Muscle layer of colon (tissue), 2 donors: ENCODE measurements around the gene CLK2.
A peak's percentile ranks its signal among the peaks of the same experiment; 100 is the strongest.

ENCODE experiments used
- H3K27ac ChIP-seq: one replicate; pipeline ENCODE4 v1.7.0; 2013; ENCODE audit warnings: low read depth, mild to moderate bottlenecking, low read length, moderate library complexity
- H3K27me3 ChIP-seq, 2 donors: one replicate each; pipeline ENCODE4 v1.7.0; 2013; ENCODE audit warnings: low read length in 2 of 2, mild to moderate bottlenecking in 2 of 2; ENCODE audit not compliant: insufficient read depth in 2 of 2, control insufficient read depth in 1 of 2
- H3K36me3 ChIP-seq: one replicate; pipeline ENCODE4 v1.7.0; 2013; ENCODE audit warnings: mild to moderate bottlenecking, low read length; ENCODE audit not compliant: insufficient read depth
- H3K4me1 ChIP-seq: one replicate; pipeline ENCODE4 v1.7.0; 2013; ENCODE audit warnings: mild to moderate bottlenecking, low read length; ENCODE audit not compliant: insufficient read depth
- H3K4me3 ChIP-seq, 2 donors: one replicate each; pipeline ENCODE4 v1.7.0; 2013; ENCODE audit warnings: low read length in 2 of 2, low read depth in 1 of 2, mild to moderate bottlenecking in 1 of 2, moderate library complexity in 1 of 2
- H3K9ac ChIP-seq: one replicate; pipeline ENCODE4 v1.7.0; 2013; ENCODE audit warnings: low read length
- H3K9me3 ChIP-seq: one replicate; pipeline ENCODE4 v1.7.0; 2013; ENCODE audit warnings: mild to moderate bottlenecking, low read length
- donor health status: abdominal sarcoma.
- donor health status: Adenocarcinoma of cecum.

The CLK2 gene

DNA sequence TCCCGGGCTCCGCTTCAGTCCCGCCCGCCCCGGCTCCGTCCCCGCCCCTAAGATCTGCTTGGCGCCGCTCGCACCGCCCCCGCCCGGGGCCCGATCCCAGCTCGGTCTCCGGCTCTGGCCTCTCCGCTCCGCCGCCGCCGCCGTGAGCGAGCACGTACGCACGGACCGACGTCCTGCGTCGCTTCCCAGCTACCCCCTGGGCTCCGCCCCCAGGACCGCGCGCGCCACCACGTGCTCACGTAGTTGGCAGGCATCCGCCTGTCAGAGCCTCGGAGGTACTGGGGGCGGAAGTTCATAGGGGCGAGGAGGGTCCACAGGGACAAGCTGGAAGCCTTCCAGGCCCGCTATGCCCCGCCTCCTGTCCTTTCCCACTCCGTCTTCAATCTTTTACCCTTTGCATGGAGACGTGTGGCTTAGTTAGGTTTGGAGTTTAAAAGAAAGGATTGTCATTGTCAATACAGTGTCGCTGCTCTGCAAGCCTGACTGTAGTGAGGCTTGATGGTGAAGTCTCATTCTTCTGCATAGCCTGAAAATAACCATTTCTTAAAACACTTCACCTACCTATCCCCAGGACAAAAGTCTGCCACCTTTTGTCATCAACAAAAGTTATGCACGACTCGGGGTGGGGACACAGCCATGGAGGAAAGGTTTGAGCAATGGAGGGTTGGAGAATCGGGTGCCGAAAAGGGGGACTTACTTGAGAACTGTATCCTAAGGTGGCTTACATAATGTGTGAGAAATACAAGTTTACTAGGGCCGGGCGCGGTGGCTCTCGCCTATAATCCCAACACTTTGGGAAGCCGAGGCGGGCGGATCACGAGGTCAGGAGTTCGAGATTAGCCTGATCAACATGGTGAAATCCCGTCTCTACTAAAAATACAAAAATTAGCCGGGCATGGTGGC, at the start of gene CLK2:
Gene CLK2 (minus strand): TSS at position 162 of the 903 bp plus-strand sequence. CDS start 2,527 bp downstream, outside the sequence.
- no peaks in the 10 kb centered on the region for H3K27me3 ChIP-seq
- peak within 1 kb of the TSS; percentile 80 for H3K27ac ChIP-seq
- peak within 1 kb of the TSS; percentile 64 to 90 for H3K4me3 ChIP-seq
- H3K9ac ChIP-seq, result peak within 1 kb of the TSS; percentile 76
- peaks cover 23% of the 10 kb centered on the region for H3K36me3 ChIP-seq
- H3K4me1 ChIP-seq, result peaks cover 26% of the 10 kb centered on the region
- H3K9me3 ChIP-seq, result no peaks in the 10 kb centered on the region

DNA sequence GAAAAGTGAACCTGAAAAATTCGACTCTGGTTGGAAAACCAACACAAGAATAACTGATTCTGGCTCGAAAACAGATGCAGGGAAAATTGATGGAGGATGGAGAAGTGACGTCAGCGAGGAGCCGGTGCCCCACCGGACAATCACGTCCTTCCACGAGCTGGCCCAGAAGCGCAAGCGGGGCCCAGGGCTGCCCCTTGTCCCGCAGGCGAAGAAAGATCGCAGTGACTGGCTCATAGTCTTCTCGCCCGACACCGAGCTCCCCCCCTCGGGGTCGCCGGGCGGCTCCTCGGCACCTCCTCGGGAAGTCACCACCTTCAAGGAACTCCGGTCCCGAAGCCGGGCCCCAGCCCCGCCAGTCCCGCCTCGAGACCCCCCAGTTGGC, 49.3 kb upstream of the CLK2 start:
- Histone ChIP-seq H3K4me3 (peak overlapping the region; percentile 57 to 95), H3K27me3 (no peaks in the 10 kb centered on the region), H3K9ac (peak overlapping the region; percentile 39), H3K36me3 (peaks cover 20% of the 10 kb centered on the region), H3K4me1 (peaks cover 22% of the 10 kb centered on the region), H3K27ac (peak overlapping the region; percentile 98), H3K9me3 (no peaks in the 10 kb centered on the region)

DNA sequence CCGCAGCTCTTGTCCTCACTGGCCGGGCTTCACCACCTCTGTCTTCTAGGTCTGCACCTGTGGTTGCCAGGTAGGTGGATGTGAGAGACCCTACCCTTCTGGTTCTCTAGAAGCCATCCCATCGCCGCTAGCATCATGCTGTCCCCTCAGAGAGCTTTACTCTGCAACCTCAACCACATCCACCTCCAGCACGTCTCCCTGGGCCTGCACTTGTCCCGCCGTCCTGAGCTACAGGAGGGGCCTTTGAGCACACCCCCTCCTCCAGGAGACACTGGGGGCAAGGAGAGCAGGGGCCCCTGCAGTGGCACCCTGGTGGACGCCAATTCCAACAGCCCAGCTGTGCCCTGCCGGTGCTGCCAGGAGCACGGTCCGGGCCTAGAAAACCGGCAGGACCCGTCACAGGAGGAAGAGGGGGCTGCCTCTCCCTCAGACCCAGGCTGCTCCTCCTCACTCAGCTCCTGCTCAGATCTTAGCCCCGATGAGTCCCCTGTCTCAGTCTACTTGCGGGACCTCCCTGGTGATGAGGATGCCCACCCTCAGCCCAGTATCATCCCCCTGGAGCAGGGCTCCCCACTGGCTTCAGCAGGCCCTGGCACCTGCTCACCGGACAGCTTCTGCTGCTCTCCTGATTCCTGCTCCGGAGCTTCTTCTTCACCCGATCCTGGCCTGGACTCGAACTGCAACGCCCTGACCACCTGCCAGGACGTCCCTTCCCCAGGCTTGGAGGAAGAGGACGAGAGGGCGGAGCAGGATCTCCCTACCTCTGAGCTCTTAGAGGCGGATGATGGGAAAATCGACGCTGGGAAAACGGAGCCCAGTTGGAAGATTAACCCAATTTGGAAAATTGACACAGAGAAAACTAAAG, 48.6 kb upstream of the CLK2 start:
- Histone ChIP-seq H3K36me3 (peaks cover 18% of the 10 kb centered on the region), H3K9me3 (no peaks in the 10 kb centered on the region), H3K27ac (peak overlapping the region; percentile 98), H3K4me3 (peak overlapping the region; percentile 83 to 95), H3K9ac (peak overlapping the region; percentile 39), H3K4me1 (peaks cover 22% of the 10 kb centered on the region), H3K27me3 (no peaks in the 10 kb centered on the region)

DNA sequence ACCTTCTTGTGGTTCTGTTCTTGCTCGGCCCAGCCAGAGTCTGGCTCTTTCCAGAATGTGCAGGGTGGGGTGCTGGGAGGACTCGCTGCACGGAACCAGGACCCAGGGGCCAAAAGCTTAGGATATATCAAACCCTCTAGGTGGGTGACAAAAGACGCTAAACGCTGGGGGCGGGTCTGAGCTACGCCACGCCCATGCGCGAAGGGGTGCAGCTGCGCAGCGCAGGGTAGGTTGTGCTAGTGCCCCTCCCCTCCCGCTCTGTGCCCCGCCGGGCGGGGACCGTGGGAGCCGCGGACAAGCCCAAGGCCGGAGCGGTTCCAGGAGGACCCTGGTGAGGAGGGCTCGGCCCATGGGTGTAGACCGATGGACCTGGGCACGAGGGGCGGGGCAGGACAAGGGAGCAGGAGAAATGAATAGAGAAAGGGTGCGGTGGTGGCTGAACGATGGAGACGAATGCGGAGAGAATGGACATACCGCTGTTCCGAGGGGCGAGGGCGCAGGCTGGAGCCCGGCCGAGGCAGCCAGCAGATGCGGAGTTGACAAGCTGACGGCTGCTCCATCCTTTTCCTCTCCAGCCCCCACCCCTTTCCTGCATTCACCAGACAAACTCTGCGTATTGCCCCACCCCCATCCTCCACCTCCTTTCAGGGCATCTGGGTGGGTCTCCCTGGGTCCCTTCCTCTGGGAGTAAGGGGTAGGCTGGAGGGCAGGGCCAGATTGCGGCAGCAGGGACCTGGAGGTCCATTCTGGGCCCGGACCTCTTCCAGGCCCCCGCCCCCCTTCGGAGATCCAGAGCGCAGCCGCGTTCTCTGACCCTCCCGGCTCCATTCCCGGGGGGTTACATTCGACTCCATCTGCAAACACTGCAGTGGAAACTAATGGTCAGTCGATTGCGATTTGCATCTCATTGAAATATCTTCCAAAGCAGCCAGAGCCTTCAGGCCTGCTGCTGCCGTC, 47.6 kb upstream of the CLK2 start, which contains the start of gene RUSC1:
Gene RUSC1 (plus strand): TSS at position 234 of the 957 bp plus-strand sequence. CDS start 880 bp downstream, outside the sequence.
- peak within 1 kb of the TSS; percentile 39 for H3K9ac ChIP-seq
- peak within 1 kb of the TSS; percentile 98 for H3K27ac ChIP-seq
- H3K4me1 ChIP-seq, result peaks cover 20% of the 10 kb centered on the region
- no peaks in the 10 kb centered on the region for H3K27me3 ChIP-seq
- H3K9me3 ChIP-seq, result no peaks in the 10 kb centered on the region
- H3K4me3 ChIP-seq, result peak within 1 kb of the TSS; percentile 83 to 95
- H3K36me3 ChIP-seq, result peaks cover 9% of the 10 kb centered on the region

DNA sequence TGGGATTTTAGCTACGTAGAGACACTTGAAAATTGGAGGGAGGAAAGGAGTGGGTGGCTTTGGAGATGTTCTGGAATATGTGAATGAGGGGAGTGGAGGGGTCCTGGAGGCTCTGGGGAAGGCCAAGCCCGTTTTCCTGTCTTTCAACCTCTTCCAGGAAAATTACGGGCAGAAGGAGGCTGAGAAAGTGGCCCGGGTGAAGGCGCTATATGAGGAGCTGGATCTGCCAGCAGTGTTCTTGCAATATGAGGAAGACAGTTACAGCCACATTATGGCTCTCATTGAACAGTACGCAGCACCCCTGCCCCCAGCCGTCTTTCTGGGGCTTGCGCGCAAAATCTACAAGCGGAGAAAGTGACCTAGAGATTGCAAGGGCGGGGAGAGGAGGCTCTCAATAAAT, 46.9 kb upstream of the CLK2 start:
- H3K36me3 ChIP-seq, result peaks cover 9% of the 10 kb centered on the region
- no peaks in the 10 kb centered on the region for H3K27me3 ChIP-seq
- peak overlapping the region; percentile 83 to 95 for H3K4me3 ChIP-seq
- no peaks in the 10 kb centered on the region for H3K9me3 ChIP-seq
- no peak overlapping the region for H3K9ac ChIP-seq
- H3K4me1 ChIP-seq, result peaks cover 13% of the 10 kb centered on the region
- peak overlapping the region; percentile 98 for H3K27ac ChIP-seq

DNA sequence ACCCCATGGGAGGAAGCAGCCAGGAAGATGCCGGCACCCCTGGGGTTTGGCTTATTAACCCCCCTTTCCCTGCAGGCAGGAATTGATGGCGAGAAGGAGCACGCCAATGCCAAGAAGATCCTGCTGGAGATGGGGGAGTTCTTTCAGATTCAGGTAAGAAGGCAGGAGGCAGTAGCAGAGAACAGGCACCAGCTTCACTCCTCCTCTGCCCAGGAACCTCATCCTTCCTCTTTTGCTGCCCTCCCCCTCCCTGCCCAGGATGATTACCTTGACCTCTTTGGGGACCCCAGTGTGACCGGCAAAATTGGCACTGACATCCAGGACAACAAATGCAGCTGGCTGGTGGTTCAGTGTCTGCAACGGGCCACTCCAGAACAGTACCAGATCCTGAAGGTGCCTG, 46.2 kb upstream of the CLK2 start:
- Histone ChIP-seq H3K36me3 (peaks cover 9% of the 10 kb centered on the region), H3K4me3 (no peak overlapping the region), H3K9me3 (no peaks in the 10 kb centered on the region), H3K27me3 (no peaks in the 10 kb centered on the region), H3K9ac (no peak overlapping the region), H3K4me1 (peaks cover 11% of the 10 kb centered on the region), H3K27ac (no peak overlapping the region)

DNA sequence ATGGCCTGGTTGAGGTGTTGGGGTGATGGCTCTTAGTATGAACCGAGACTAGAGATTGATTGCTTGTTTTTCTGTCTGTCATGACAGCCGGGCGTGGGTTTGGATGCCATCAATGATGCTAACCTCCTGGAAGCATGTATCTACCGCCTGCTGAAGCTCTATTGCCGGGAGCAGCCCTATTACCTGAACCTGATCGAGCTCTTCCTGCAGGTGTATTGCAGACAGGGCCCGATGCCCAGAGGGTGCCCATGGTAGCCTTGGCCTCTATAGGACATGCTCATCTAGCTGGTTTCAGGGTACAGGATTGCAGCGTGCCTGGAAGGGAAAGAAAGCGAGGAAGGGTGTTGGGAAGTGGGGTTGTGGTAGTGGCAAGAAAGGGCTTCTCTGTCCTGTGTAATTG, 44.8 kb upstream of the CLK2 start:
- H3K36me3 ChIP-seq, result peaks cover 9% of the 10 kb centered on the region
- peaks cover 11% of the 10 kb centered on the region for H3K4me1 ChIP-seq
- no peak overlapping the region for H3K27ac ChIP-seq
- H3K27me3 ChIP-seq, result no peaks in the 10 kb centered on the region
- no peak overlapping the region for H3K9ac ChIP-seq
- H3K9me3 ChIP-seq, result no peaks in the 10 kb centered on the region
- H3K4me3 ChIP-seq, result no peak overlapping the region

DNA sequence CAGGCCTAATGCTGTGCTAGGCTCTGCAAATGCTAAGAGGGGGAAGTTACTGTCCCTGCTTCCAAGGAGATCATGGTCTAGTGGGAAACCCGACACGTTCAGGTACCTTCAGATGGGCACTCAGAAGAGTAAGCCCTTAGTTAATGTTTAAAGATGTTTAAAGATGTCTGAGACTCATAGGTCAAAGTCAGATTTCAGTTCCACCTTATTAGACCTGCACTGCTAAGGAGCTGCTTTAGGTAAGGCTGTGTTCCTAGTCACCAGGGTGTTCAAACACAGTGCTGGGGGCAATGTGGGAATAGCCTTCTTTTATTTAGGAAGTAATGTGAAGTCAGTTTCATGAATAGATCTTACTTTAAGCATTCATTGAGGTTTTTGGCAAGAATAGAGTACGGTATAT, 43.6 kb upstream of the CLK2 start:
- peaks cover 9% of the 10 kb centered on the region for H3K36me3 ChIP-seq
- H3K9me3 ChIP-seq, result no peaks in the 10 kb centered on the region
- no peak overlapping the region for H3K9ac ChIP-seq
- H3K27me3 ChIP-seq, result no peaks in the 10 kb centered on the region
- no peak overlapping the region for H3K4me3 ChIP-seq
- H3K4me1 ChIP-seq, result peaks cover 7% of the 10 kb centered on the region
- H3K27ac ChIP-seq, result no peak overlapping the region

DNA sequence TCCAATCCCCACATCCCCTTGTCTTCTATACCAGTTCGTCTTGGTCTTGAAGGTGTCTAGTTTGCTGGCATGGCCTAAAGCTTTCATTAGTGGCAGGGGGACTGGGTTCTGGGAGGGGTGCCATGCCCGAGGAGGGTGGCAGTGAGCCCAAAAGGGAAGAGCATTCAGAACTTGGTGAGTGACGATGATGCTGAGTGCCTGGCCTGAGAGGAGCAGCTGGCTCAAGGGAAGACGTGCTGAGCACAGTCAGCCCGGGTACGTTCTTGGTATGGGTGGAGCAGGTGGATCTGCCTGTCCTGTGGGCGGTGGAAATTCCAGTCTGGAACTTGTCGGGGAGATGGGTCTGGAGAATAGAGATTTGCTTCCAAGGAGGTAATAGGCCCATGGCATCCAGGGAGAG, 40.0 kb upstream of the CLK2 start:
- no peak overlapping the region for H3K9ac ChIP-seq
- peaks cover 14% of the 10 kb centered on the region for H3K4me1 ChIP-seq
- H3K9me3 ChIP-seq, result no peaks in the 10 kb centered on the region
- H3K27ac ChIP-seq, result no peak overlapping the region
- H3K27me3 ChIP-seq, result no peaks in the 10 kb centered on the region
- peaks cover 4% of the 10 kb centered on the region for H3K36me3 ChIP-seq
- no peak overlapping the region for H3K4me3 ChIP-seq

DNA sequence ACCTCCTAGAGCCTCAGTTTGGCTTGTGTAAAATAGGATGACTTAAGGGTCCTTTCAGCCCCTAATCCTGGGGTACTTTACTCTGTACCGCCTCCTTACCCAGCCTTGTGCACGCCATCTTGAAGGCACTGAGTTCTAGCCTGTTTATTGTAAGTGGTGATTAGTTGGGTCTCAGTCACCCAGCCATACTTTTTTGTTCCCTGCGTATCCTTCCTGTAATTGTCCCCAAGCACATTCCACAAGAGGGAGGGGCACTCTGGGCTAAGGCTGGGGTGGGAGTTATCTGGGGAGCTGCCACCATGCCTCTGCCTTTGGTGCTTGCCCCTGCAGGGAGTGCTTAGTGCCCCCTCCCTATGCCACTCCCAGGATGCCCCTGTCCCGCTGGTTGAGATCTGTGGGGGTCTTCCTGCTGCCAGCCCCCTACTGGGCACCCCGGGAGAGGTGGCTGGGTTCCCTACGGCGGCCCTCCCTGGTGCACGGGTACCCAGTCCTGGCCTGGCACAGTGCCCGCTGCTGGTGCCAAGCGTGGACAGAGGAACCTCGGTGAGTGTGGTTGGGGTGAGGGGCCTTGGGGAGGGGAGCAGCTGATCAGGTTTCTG, 36.2 kb upstream of the CLK2 start:
- Histone ChIP-seq H3K4me1 (peaks cover 14% of the 10 kb centered on the region), H3K36me3 (no peaks in the 10 kb centered on the region), H3K9me3 (no peaks in the 10 kb centered on the region), H3K9ac (peak overlapping the region; percentile 99), H3K27ac (peak overlapping the region; percentile 62), H3K4me3 (peak overlapping the region; percentile 51 to 83), H3K27me3 (no peaks in the 10 kb centered on the region)
